CD14-positive monocyte (primary cell): Measurements from ENCODE around the gene FRMD3. TPM values are rescaled to one million over a fixed set of nuclear protein-coding genes. Genes with fewer than 3 reads are reported as not detected.

Experiments used
- DNase-seq, 3 donors: peaks; one replicate each; pipeline ENCODE4 v3.0.0-alpha.2; 2011 to 2022
- H2AFZ ChIP-seq: 2 replicates; pipeline ENCODE4 v1.6.0; 2012; ENCODE audit warnings: mild to moderate bottlenecking, low read depth, low read length, inconsistent platforms; ENCODE audit not compliant: insufficient read depth, poor library complexity, severe bottlenecking
- H3K27ac ChIP-seq, 2 donors: 1 replicate in 1 of 2; 2 replicates in 1 of 2; pipeline ENCODE4 v1.5.1; 2012 to 2013; ENCODE audit warnings: low read length in 2 of 2, control low read depth in 1 of 2, inconsistent platforms in 1 of 2, low read depth in 1 of 2, mild to moderate bottlenecking in 1 of 2
- H3K27me3 ChIP-seq, 2 donors: one replicate each; pipeline versions ENCODE4 v1.6.0 to v1.6.1; 2011 to 2013; ENCODE audit warnings: low read length in 2 of 2; ENCODE audit not compliant: control insufficient read depth in 2 of 2, insufficient read depth in 2 of 2
- H3K36me3 ChIP-seq, 2 donors: replicated peaks in 1 of 2; 1 replicate in 1 of 2; 2 replicates in 1 of 2; pipeline versions ENCODE4 v1.5.1 to v1.6.1; 2012 to 2013; ENCODE audit warnings: low read length in 2 of 2, control low read depth in 1 of 2, inconsistent platforms in 1 of 2, mild to moderate bottlenecking in 1 of 2; ENCODE audit not compliant: insufficient read depth in 2 of 2, control insufficient read depth in 1 of 2
- H3K4me1 ChIP-seq, 2 donors: 1 replicate in 1 of 2; 2 replicates in 1 of 2; pipeline versions ENCODE4 v1.5.1 to v1.6.1; 2012 to 2013; ENCODE audit warnings: low read length in 2 of 2, control low read depth in 1 of 2, inconsistent platforms in 1 of 2, mild to moderate bottlenecking in 1 of 2, moderate library complexity in 1 of 2; ENCODE audit not compliant: insufficient read depth in 2 of 2, control insufficient read depth in 1 of 2
- H3K4me2 ChIP-seq: replicated peaks from 2 replicates; pipeline ENCODE3; 2012; ENCODE audit warnings: low read length, moderate library complexity, mild to moderate bottlenecking; ENCODE audit not compliant: poor library complexity, severe bottlenecking; ENCODE audit errors: extremely low read depth
- H3K4me3 ChIP-seq, 3 experiments: fragments of 200-600 bp in 1 of 3; sonication (generic) in 1 of 3; replicated peaks in 1 of 3; 1 replicate in 2 of 3; 2 replicates in 1 of 3; pipeline ENCODE4 v1.5.1; 2011 to 2013; ENCODE audit warnings: low read length in 3 of 3, mild to moderate bottlenecking in 3 of 3, control low read depth in 2 of 3, low read depth in 2 of 3, inconsistent platforms in 1 of 3, moderate library complexity in 1 of 3
- H3K79me2 ChIP-seq: 2 replicates; pipeline ENCODE4 v1.6.0; 2012; ENCODE audit warnings: mild to moderate bottlenecking, control low read depth, inconsistent platforms, low read length, moderate library complexity; ENCODE audit not compliant: insufficient read depth
- H3K9ac ChIP-seq: 2 replicates; pipeline ENCODE4 v1.6.0; 2017; ENCODE audit warnings: low read length, mild to moderate bottlenecking; ENCODE audit not compliant: insufficient read depth, poor library complexity, severe bottlenecking
- H3K9me3 ChIP-seq, 2 donors: replicated peaks in 1 of 2; 1 replicate in 1 of 2; 2 replicates in 1 of 2; pipeline versions ENCODE4 v1.5.1 to v1.6.1; 2012 to 2013; ENCODE audit warnings: low read length in 2 of 2, control low read depth in 1 of 2; ENCODE audit not compliant: control insufficient read depth in 1 of 2, insufficient read depth in 1 of 2
- H4K20me1 ChIP-seq: 2 replicates; pipeline ENCODE4 v1.6.0; 2012; ENCODE audit warnings: mild to moderate bottlenecking, low read length, control low read depth, moderate library complexity; ENCODE audit not compliant: insufficient read depth
- H3K27ac Mint-ChIP-seq, 7 donors: one replicate each; pipeline ENCODE4 v1.8.0; 2020; ENCODE audit warnings: mild to moderate bottlenecking in 7 of 7, mixed read lengths in 7 of 7, moderate library complexity in 6 of 7, inconsistent platforms in 2 of 7
- H3K27me3 Mint-ChIP-seq, 3 donors: one replicate each; pipeline ENCODE4 v1.8.0; 2021 to 2022; ENCODE audit warnings: low read depth in 3 of 3, mild to moderate bottlenecking in 3 of 3, mixed read lengths in 3 of 3, moderate library complexity in 3 of 3, inconsistent platforms in 1 of 3
- H3K36me3 Mint-ChIP-seq, 2 donors: one replicate each; pipeline ENCODE4 v1.8.0; 2020; ENCODE audit warnings: mixed read lengths in 2 of 2, inconsistent platforms in 1 of 2, mild to moderate bottlenecking in 1 of 2
- H3K4me1 Mint-ChIP-seq: one replicate; pipeline ENCODE4 v1.8.0; 2020; ENCODE audit warnings: mild to moderate bottlenecking, mixed read lengths
- H3K4me3 Mint-ChIP-seq, 2 donors: one replicate each; pipeline ENCODE4 v1.8.0; 2020; ENCODE audit warnings: mild to moderate bottlenecking in 2 of 2, mixed read lengths in 2 of 2, moderate library complexity in 1 of 2
- H3K9me3 Mint-ChIP-seq, 7 donors: one replicate each; pipeline ENCODE4 v1.8.0; 2020 to 2022; ENCODE audit warnings: mixed read lengths in 7 of 7, mild to moderate bottlenecking in 6 of 7, moderate library complexity in 6 of 7, inconsistent platforms in 2 of 7
- WGBS: methylation state at CpG from one replicate; pipeline ENCODE4 v1.1.5; 2013; ENCODE audit warnings: missing lambda C conversion rate; ENCODE audit not compliant: insufficient coverage; 5-methylcytosine and 5-hydroxymethylcytosine counted together
- intact Hi-C, 2 donors: fragments of 100-400 bp; cut with micrococcal nuclease; formaldehyde crosslinking; loops; one replicate each; pipeline versions ENCODE4 v1.15.0 to v1.15.1; 2023
- polyA plus RNA-seq, 3 donors: library from polyadenylated mRNA; depleted of rRNA in 1 of 3; unstranded in 2 of 3; stranded (reverse) in 1 of 3; fragments of 300-500 nt in 2 of 3; fragments of >200 nt in 1 of 3; fragmentation: Illumina TruSeq in 2 of 3; gene quantifications; 1 replicate in 2 of 3; 2 replicates in 1 of 3; pipeline ENCODE4 v1.2.3, GENCODE V29; 2012 to 2021
- TF ChIP-seq, protein P1 (sequence below): fragments of 200-600 bp; IDR thresholded peaks from one replicate; pipeline ENCODE4 v1.8.0; 2022; ENCODE audit warnings: antibody characterized with exemption, mild to moderate bottlenecking

FRMD3 gene
- polyA plus RNA-seq, 3 donors, result 2.8 to 9.8 (median 4.2) TPM

DNA sequence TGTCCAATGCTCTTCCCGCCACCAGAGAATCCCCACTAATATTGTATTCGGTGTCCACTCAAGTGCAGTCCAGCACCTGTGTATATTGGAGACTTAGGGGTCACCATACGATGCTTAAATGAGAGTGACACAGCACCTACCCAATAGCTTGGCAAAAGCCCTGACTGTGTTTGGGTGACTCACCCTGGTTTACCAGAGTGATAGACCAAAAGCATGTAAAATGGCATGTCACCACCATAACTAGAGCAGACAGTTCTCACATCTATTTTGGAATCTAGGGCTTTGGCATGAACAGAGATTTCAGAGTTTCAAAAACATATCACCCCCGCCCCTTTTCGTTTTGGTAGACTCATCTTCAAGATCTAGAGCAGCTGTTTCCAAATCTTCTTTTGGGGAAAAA is 257.9 kb downstream of the FRMD3 start:
- H2AFZ ChIP-seq, result no peak overlapping the region
- H3K9me3 ChIP-seq, result no peaks in the 10 kb centered on the region
- Mint-ChIP-seq H3K36me3 (peaks cover 7 to 10% of the 10 kb centered on the region in 2 donors), H3K4me1 (peaks cover 13% of the 10 kb centered on the region), H3K27ac (no peak overlapping the region), H3K27me3 (peaks cover 0 to 3% (median 2%) of the 10 kb centered on the region in 3 donors), H3K4me3 (no peak overlapping the region), H3K9me3 (peaks cover 0 to 4% (median 2%) of the 10 kb centered on the region in 7 donors)
- H4K20me1 ChIP-seq, result no peaks in the 10 kb centered on the region
- intact Hi-C loops, result no loop called here
- peaks cover 0 to 4% of the 10 kb centered on the region in 2 donors for H3K4me1 ChIP-seq
- H3K9ac ChIP-seq, result no peak overlapping the region
- H3K4me3 ChIP-seq, result no peak overlapping the region
- TF ChIP-seq, protein P1, sequence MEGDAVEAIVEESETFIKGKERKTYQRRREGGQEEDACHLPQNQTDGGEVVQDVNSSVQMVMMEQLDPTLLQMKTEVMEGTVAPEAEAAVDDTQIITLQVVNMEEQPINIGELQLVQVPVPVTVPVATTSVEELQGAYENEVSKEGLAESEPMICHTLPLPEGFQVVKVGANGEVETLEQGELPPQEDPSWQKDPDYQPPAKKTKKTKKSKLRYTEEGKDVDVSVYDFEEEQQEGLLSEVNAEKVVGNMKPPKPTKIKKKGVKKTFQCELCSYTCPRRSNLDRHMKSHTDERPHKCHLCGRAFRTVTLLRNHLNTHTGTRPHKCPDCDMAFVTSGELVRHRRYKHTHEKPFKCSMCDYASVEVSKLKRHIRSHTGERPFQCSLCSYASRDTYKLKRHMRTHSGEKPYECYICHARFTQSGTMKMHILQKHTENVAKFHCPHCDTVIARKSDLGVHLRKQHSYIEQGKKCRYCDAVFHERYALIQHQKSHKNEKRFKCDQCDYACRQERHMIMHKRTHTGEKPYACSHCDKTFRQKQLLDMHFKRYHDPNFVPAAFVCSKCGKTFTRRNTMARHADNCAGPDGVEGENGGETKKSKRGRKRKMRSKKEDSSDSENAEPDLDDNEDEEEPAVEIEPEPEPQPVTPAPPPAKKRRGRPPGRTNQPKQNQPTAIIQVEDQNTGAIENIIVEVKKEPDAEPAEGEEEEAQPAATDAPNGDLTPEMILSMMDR, result no peak
- H3K27ac ChIP-seq, result no peak overlapping the region
- no peak overlapping the region for H3K4me2 ChIP-seq
- DNase-seq, result no peak
- no peaks in the 10 kb centered on the region for H3K36me3 ChIP-seq
- no peaks in the 10 kb centered on the region for H3K79me2 ChIP-seq
- WGBS, result 80% methylated on average over 1 of the region's 5 CpGs
- H3K27me3 ChIP-seq, result no peaks in the 10 kb centered on the region

DNA sequence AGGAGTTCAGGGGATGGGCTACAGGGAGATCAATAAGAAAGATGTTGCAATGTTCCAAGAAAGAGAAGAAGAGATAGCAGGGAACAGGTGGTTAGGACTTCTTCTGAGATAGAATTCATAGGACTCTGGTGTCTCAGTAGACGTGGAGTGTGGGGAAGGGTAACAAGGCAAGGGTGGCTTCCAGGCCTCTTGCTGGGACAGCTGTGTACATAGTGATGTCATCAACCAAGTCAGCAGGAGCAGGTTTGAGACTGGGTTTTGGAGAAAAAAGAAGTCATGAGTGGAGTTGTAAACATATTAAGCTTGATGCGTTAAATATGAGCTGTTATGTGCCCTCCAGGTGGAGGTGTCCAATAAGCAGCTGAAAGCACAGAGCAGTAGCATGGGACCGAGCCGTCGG is 263.4 kb downstream of the FRMD3 start:
- Histone ChIP-seq H3K27me3 (no peaks in the 10 kb centered on the region), H3K4me2 (no peak overlapping the region)

More for the DNA sequence above, 263.4 kb downstream of the FRMD3 start:
- Mint-ChIP-seq H3K4me1 (peaks cover 4% of the 10 kb centered on the region), H3K36me3 (peaks cover 0 to 10% of the 10 kb centered on the region in 2 donors), H3K27ac (no peak overlapping the region), H3K9me3 (peaks cover 0 to 6% (median 2%) of the 10 kb centered on the region in 7 donors), H3K4me3 (no peak overlapping the region), H3K27me3 (peaks cover 0 to 4% (median 2%) of the 10 kb centered on the region in 3 donors)
- Histone ChIP-seq H3K9ac (no peak overlapping the region), H3K4me1 (no peaks in the 10 kb centered on the region), H3K4me3 (no peak overlapping the region), H4K20me1 (no peaks in the 10 kb centered on the region), H3K36me3 (no peaks in the 10 kb centered on the region), H3K27ac (no peak overlapping the region), H2AFZ (no peak overlapping the region), H3K79me2 (no peaks in the 10 kb centered on the region), H3K9me3 (no peaks in the 10 kb centered on the region)
- 100% methylated on average over 5 of the region's 5 CpGs for WGBS
- intact Hi-C loops, result no loop called here
- DNase-seq, result no peak
- TF ChIP-seq, protein P1, result no peak
